Measurements from ENCODE around the gene UQCRHL.

DNA sequence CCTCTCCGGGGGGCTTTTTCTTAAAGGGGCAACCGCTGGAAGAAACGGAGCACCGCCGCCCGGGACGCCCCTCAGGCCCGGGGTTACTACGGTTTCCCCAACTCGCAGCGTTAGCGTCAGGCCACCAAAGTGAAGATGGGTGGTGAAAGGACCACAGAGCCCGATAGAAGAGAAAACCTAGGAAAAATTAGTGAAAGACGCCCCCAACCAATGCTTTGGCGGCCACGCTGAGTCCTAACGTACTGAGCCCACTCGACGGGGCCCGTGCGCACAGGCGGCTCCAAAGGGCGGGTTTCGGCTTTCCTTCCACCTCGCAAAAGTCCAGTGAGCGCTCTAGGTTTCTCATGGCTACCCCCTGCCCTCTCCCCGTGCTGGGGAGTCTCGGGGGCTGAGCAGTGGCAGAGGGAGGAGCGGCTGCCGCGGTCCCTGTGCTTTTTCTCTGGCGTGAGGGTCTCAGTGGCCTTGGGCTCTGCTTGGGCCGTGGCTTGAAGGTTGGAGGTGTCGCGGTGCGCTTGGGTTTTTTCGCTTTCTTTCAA, 27.8 kb upstream of the UQCRHL start:
- TF ChIP-seq, protein P1, sequence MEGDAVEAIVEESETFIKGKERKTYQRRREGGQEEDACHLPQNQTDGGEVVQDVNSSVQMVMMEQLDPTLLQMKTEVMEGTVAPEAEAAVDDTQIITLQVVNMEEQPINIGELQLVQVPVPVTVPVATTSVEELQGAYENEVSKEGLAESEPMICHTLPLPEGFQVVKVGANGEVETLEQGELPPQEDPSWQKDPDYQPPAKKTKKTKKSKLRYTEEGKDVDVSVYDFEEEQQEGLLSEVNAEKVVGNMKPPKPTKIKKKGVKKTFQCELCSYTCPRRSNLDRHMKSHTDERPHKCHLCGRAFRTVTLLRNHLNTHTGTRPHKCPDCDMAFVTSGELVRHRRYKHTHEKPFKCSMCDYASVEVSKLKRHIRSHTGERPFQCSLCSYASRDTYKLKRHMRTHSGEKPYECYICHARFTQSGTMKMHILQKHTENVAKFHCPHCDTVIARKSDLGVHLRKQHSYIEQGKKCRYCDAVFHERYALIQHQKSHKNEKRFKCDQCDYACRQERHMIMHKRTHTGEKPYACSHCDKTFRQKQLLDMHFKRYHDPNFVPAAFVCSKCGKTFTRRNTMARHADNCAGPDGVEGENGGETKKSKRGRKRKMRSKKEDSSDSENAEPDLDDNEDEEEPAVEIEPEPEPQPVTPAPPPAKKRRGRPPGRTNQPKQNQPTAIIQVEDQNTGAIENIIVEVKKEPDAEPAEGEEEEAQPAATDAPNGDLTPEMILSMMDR (IDR thresholded peaks at IDR 0.05) = no peak
- TF ChIP-seq POLR2A (IDR thresholded peaks at IDR 0.05) = no peak

Data from uterus (tissue), 2 donors.